OCI-LY7 (cell line): ENCODE results near the gene PNLIPRP3.

Source experiments
- CTCF ChIP-seq: fragments of 200-600 bp; sonication (generic); conservative IDR thresholded peaks from 2 replicates; pipeline ENCODE4 v1.5.1; 2014; ENCODE audit warnings: mild to moderate bottlenecking, antibody characterized with exemption, low read length, moderate library complexity, mixed read lengths
- EZH2phosphoT487 ChIP-seq: fragments of 200-600 bp; sonication (generic); IDR thresholded peaks from 2 replicates; pipeline ENCODE4 v1.6.1; 2018; ENCODE audit warnings: low read depth, borderline replicate concordance, mild to moderate bottlenecking, mixed run types, antibody characterized with exemption, low read length, moderate library complexity, mixed read lengths

- no peak for TF ChIP-seq CTCF
- no peak for TF ChIP-seq EZH2phosphoT487
Measured at GRCh38 chr10:116440330-116441030, 12.8 kb downstream of the PNLIPRP3 start.
